HG03432 (cell line): ENCODE results near the gene TEKTIP1.

ENCODE experiments used
- ATAC-seq: cut with Tn5 transposase; IDR thresholded peaks from one replicate; pipeline ENCODE4 v1.9.1; 2021; ENCODE audit warnings: mild to moderate bottlenecking, moderate library complexity; ENCODE audit not compliant: unreplicated experiment

The TEKTIP1 gene

DNA sequence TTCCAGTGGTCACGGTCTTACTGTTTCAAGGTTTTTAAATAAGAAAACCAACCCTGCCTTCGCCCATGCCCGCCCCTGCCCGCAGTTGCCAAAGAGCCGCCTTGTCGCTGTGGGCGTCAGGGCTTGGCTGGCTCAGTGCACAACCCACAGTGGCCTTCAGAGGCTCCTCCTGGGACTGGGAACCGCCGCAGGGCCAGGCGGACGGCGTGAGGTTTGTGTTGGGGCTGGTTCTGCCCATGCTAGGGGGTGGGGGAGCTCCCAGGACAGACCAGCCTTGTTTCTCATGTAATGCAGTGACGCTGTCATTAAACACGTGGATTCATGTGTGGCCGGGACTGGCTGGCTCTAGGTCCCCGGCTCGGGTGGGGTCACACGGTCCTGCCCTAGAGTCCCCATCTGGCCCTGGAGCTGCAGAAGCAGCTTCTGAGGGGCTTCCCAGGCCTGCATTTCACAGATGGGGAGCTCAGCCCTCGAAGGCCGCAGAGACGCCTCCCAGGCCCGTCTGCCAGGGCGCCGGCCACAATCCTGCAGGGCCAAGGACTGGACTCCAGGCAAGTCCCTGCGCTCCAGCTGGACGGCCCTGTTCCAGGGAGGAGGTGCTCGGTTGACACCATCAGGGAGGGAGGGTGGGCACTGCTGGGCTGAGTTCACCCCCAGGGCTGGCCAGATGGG lies 2.4 kb upstream of the TEKTIP1 start:
- ATAC-seq: no peak

DNA sequence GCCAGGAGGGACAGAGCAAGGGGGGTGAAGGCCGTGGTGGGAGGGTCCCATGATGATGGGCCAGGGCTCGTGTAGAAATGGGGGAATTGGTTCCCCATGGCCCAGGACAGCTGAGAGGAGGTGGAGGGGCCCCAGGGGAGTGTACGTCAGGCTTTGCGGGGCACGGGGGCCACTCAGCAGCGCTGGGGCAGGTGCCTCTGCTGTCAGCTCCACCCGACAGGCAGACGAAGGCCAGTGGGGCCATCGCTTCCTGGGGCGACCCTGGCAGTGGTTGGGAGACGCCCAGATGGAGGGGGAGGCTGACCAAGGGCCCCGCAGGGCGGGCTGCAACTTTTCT lies 1.9 kb upstream of the TEKTIP1 start:
- no peak for ATAC-seq

DNA sequence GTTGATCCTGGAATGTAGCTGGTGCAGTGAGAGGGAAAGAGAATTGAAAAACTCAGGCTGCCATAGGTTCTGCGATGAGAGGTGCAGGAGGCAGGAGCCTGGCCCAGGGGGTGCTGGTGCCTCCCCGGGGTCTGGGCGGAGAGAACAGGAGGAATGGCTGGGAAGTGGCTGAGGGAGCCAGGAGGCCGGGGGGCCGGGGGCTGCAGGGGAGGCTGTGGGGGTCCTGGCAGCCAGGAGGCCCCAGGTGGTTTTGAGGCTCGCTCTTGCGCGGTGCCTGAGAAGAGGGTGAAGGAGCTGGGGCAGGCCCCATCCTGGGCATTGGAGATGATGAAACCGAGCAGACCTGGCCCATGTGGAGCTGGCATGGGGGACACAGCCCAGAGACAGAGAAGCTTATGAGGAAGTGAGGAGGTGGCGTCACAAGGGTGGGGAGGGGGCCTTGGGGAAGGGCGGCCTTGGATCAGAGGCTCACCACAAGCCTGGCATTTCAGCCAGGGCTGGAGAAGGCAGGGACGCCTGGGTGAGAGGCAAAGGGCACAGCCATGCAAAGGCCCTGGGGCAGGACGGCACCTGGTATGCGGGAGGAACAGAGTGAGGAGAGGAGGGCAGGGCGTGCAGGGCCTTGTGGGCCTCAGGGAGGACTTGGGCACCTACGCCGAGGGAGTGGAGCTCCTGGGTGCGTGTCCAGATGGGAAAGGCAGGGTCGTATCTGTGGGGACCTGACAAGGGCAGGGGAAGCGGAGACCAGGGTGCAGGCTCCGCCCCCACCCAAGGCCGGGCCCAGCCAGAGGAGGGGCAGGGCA lies 1.3 kb upstream of the TEKTIP1 start:
- no peak for ATAC-seq

DNA sequence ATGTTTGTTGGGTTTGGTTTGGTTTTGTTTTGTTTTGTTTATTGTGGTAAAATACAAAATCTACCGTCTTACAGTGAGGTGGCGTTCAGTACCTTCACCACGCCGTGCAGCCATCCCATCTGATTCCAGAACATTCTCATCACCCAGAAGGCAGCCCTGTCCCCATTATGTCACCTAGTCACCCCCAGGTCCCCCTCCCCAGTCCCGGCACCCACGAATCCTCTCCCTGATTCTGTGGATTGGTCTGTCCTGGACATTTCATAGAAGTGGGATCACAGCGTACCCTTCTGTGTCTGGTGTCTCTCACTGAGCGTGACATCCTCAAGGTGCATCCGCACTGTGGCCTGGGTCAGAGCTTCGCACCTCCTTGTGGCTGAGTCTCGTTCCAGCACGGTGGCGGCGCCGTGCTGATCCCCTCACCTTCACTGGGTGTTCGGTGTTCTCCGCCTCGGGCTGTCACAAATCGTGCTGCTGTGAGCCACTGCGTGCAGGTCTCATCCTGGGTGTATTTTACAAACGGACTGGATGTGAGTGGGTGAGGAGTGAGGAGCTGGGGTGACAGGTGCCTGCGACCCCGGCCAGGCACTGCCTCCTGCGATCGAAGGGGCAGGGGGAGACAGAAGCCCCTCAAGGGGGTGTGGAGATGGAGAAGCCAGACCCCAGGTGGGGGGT lies 580 bp upstream of the TEKTIP1 start:
- no peak for ATAC-seq

DNA sequence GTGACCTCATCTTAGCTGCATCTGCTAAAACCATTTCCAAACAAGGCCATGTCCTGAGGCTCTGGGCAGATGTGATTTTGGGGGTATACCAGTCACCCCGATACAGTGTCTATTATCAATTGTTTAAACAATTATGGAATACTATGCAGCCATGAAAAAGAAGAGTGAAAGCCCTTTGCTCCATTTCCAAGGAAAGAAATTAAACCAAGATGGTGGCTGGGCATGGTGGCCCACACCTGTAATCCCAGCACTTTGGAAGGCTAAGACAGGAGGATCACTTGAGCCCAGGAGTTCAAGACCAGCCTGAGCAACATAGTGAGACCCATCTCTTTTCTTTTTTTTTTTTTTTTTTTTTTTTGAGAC lies 763 bp downstream of the TEKTIP1 start:
- no peak for ATAC-seq

DNA sequence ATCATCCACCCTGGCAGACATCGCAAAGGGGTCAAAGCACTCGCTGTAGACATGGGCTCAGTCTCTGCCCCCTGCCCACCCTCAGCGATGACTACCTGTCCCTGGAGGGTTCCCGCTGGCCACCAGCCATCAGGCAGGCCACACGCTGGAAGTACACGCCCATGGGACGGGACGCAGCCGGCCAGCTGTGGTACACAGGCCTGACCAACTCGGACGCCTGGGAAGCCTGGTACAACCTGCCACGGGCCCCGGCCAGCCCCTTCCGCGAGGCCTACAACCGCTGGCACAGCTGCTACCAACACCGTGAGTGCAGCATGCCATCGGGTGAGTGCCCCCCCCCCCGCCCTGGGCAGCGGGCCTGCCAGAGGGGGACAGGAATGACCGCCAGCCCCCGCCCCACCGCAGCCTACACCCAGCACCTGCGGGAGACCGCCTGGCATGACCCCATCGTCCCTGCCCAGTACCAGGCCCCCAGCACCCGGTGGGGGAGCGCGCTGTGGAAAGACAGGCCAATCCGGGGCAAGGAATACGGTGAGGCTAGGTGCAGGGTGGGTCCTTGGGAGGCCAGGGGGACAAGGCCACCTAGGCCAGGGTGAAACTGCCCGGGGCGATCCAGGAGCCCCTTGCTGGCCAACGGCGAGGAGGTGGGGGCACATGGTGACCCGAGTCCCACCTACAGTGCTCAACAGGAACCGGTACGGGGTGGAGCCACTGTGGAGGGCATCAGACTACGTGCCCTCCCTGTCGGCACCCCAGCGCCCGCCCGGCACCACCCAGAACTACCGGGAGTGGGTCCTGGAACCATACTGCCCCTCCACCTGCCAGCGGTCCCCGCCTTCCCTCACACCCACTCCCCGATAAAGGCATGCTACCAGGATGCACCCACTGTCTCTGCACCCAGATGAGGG lies 4.4 kb downstream of the TEKTIP1 start:
- ATAC-seq: no peak

DNA sequence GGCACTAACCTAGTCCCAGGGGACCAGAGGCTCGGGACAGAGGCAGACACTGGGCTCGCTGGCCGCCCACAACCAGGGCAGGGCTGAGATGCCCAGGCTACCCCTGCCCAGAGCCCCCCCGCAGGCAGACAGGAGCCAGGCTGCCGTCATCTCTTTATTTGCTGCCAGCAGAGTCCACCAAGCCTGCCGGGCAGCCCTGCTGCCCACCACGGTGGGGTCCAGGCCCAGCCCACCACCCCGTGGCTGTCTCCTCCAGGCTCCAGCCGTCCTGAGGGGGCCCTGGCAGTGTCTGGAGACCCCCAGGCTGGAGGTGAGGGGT lies 5.0 kb downstream of the TEKTIP1 start:
- no peak for ATAC-seq

DNA sequence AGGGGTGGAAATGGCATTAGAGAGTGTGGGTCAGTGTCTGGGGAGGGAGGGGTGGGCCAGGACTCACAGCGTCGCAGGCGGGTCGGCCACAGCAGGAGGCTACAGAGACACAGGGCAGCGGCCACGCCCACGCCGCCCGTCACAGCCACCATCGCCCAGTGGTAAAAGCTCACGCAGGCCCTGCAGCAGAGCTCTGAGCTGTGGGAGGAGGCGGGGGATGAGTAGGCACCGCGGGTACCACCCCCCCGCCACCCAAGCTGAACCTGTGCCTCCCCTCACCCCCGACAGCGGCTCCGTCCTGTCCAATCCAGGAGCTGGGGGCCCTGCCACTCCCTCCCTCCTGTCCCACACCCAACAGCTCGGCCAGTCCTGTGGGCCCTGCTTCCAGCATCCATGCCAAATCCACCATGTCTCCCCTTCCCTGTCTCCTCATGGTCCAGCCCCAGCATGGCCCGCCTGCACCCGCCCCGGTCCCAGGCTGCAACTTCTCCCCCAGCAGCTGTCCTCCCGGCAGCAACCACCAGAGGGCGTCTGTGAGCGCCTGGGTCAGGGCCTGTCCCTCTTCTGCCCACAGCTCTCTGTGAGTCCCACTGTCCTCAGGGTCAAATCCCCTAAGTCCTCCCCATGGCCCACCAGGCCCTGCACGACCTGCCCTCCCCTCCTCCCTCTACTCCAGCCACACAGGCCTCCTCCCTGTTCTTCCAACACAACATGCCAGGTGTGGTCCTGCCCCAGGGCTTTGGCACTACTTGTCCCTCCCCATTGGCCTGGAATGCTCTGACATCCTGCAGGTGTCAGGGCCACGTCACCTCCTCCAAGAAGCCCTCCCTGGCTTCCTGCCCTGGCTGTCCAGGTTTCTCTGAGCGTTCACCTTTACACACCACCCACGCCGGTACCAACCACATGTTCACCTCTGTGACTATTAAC lies 6.0 kb downstream of the TEKTIP1 start:
- ATAC-seq: peak; percentile 42

DNA sequence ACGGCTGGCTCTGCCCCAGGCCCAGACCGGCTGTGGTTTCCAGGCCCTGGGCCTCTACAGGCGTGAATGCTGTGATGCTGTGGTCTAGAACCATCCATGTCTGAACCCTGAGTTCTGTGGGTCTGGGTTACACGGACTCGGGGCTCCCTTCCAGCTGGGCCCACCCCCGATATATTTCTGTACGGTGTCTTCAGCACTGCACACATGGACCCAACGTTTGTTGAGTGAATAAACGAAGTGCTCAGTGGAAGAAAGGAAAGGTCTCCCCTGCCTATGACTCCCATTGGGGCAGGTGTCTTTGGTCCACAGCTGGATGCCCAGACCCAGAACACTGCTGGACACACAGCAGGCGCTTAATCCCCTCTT lies 6.7 kb downstream of the TEKTIP1 start:
- no peak for ATAC-seq

DNA sequence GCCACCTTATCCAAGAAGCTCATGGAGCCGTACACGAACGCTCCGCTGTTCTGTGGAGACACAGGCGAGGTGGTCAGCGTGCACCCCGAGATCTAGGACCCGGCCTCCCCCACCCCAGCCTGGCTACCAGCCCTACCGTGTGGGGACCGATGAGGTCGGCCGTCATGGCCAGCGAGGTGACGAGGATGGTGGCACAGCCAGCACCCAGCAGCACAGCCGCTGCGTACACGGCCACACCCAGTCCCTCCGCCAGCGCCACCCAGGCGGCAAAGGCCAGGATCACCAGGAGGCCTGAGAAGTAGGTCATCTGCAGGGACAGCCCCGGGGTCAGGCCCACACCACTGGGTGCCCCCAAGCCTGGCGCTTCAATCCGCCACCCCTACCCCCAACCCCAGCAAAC lies 7.1 kb downstream of the TEKTIP1 start:
- no peak for ATAC-seq

DNA sequence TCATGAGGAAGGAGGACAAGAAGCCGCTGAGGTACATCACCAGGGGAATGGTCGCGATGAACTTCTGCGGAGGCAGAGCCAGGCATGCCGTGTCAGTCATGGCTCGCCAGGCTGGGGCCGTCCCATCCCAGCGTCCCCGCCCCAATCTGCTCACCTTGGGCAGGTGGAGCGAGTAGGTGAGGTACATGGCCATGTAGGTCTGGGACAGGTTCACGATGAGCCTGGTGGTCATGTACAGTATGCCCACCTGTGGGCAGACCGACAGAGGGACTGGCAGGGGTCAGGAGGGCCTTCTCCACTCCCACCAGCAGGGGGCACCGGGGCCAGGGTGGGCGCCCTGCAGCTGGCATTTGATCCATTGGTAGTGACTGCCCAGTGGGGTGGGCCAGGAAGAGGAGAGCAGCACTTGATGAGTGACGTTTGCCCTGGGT lies 8.3 kb downstream of the TEKTIP1 start:
- ATAC-seq: no peak

DNA sequence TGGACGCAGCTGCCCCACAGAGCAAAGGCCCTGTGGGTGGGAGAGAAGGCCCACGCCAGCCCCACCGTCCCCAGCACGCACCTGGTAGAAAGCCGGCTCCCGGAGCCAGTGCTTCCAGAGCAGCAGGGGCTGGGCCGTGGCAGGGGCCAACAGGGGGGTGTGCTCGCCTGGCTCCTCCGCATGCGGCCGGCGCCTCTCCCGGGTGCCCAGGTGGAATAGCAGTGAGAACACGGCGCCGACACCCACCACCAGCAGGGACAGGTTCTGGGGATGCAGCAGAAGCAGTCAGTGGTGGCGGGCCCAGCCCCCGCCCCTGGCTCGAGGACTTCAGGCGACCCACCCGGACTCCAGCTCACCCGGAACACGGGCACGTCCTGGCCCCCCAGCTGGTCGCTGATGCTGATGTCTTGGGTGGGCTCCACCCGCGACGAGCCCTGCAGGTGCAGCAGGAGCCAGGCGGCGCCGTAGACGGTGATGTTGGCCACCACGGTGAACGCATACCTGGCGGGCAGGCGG lies 8.9 kb downstream of the TEKTIP1 start:
- no peak for ATAC-seq

DNA sequence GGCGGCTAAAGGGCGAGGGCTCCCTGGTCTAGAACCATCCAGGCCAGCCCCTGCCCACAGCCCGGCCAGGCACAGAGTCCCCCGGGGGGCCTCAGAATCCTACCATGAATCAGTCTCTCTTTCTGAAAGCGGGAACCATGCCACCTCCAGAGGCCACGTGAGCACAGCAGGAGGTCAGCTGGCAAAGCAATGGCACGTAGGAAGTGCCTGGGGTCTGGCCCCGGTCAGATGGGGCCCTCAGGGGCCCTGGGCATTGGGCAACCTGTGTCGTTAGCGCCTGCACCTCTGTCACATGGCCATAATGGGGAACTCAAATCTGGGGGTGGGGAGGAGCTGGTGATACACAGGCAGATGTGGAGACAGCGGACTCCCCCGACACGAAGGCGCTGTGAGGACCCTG lies 9.6 kb downstream of the TEKTIP1 start:
- no peak for ATAC-seq

DNA sequence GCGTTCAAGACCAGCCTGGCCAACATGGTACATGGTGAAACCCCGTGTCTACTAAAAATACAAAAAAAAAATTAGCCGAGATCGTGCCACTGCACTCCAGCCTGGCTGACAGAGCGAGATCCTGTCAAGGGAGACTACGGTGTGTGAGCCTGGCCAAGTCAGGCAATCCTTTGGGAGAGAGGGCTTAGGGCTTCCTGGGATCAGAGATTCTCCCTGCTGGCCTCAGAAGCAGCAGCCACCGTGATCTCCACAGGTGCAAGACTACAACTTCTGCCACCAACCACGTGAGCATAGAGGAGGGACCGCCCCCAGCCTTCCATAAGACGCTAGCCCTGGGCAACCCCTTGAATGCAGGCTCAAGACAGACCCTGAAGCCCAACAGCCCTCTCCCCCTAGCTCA lies 10.8 kb downstream of the TEKTIP1 start:
- ATAC-seq: no peak

DNA sequence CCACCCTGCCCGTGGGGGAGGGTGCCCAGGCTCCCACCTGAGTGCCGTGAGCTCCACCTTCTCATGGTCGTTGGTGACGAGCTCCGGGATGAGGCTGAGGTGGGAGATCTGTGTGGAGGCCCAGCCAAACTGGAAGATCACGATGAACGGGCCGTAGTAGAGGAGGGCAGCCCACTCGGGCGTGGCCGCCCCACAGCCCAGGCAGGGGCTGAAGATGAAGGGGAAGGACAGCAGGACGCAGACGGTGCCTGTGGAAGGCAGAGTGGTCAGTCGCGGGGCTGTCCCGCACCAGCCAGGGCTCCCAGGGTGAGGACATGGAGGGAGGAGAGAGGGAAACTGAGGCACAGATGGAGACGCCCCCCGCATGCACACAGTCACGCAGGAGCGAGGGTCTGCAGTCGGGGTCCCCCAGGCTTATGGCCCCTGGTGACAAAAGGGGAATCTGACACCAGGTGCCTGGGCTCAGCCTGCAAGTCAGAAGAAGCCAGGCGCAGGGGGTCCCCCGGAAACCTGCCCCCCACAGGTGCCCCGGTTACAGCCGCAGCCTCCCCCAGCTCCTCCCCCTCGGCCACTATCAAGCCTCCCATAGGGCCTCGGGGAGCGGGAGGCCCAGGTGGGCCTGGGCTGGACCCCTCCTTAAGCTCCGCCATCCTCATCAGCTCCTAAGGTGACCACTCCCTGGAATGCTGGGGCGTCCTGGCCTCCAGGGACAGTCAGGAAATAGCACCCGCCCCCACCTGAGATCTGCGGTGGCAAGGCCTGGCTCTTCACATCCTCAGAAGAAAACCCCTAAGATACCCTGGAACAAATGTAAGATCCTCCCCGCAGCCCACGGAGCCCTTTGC lies 12.2 kb downstream of the TEKTIP1 start:
- ATAC-seq: no peak

DNA sequence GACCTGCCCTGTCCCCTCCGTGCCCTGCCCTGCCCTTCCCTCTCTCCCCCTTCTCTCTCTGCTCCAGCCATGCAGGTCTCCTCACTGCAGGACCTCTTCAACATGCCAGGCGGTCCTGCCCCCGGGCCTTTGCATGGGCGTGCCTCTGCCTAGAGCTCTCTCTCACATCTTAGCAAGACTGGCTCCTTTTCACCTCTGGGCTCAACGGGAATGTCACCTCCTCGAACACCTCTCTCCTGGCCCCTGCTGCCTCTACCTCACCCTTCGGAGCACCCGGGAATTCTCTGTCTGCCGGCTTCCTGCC lies 12.8 kb downstream of the TEKTIP1 start:
- no peak for ATAC-seq

DNA sequence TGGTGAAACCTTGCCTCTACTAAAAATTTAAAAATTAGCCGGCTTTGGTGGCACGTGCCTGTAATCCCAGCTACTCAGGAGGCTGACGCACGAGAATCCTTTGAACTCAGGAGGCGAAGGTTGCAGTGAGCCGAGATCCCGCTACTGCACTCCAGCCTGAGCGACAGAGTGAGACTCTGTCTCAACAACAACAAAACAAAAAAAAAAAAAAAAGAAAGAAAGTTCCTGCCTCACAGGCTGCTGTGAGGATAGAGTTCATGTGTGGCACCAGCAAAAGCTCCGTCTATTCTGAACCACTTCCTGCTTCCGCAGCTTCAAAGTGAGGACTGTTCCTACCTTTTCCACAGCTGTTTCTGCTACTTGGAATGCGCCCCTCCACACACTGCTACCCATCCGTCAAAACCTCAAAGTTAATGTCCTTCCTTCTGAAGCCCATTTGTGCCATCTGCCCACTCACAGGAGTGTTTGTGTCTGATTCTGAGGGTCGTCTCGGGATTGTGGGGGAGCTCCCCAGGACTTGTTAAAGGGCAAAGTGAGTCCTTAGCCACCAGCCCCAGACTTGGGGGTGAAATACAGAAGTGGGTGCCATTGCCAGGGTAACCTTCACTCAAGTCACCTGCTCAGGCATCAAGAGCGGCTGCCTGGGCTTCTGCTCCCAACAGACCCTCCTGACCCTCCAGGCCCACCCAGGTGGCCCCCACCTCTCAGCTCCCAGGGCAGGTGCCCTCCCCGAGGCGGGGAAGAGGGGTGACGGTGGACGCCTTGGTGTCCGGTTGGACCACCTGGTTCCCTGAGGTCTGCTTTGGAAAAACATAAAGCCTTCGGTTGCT lies 15.5 kb downstream of the TEKTIP1 start:
- no peak for ATAC-seq

DNA sequence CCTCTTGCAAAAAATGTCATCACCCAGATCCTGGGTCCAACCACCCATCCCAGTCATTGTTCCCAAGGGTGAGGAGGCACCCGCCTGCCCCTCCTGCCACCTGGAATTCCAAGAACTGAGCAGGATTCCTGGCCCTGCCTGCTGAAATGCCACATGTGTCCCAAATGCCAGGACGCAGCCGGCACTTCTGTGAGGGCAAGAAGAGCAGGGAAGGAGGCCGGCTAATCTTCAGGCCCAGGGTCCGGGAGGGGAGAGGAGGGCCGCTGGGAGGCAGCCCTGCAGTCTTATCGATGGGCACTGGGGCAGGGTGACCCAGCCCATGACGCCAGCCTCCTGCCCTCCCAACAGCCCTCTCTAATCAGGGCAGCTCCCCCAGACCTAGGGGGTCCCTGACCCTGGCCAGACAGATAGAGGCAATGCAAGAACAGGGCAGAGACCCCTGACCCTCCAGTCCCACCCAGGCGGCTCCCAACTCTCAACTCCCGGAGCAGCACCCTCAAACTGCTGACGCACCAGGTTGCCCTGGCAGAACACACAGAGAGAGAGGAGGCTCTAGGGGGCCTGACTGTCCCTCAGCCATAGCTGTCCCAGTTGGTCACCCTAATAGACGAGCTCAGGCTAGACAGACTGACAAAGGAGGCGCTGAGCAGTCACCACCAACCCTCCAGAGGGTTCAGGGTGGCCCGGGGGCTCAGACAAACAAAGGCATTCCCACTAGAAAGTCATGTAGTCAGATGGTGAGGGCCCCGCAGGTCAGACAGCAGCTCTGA lies 16.9 kb downstream of the TEKTIP1 start:
- no peak for ATAC-seq
